ENCODE data around the gene CLN5.

CLN5 gene

DNA sequence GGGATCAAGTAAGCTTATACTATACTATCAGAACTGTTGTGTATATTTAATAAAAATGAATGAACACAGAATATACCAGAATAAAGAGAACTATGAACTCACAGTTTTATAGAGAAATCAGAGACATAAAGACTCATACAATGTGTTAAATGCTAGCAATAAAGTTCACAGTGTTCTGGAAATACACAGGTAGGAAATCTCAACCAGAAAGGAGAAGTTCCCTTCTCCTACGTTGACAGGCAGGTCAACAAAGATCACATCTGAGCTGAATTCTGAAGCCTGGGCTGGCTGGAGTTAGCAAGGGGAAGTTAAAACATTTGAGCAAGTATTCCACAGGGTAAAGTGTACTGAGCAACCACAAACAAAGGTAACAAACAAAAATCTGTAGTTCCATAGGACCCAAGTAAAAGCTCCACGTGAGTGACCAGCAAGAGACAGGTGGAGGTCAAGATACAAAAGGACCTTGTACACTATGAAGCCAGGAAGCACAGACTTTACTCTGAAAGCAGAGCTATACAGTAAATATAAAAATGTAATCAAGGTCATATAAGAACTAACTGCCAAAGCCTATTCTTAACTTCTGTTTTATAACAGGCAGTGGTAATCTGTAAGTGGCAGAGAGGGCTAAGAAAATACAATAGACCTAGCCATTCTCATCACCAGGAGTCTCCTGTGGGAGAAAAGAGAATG is 22.1 kb downstream of the CLN5 start:
- peak; percentile 29 for DNase-seq
- in situ Hi-C loops (cut with MboI; ENCODE audit: low pct_unique_long_range_greater_than_20kb, low sequenced_read_pairs) = no loop called here

DNA sequence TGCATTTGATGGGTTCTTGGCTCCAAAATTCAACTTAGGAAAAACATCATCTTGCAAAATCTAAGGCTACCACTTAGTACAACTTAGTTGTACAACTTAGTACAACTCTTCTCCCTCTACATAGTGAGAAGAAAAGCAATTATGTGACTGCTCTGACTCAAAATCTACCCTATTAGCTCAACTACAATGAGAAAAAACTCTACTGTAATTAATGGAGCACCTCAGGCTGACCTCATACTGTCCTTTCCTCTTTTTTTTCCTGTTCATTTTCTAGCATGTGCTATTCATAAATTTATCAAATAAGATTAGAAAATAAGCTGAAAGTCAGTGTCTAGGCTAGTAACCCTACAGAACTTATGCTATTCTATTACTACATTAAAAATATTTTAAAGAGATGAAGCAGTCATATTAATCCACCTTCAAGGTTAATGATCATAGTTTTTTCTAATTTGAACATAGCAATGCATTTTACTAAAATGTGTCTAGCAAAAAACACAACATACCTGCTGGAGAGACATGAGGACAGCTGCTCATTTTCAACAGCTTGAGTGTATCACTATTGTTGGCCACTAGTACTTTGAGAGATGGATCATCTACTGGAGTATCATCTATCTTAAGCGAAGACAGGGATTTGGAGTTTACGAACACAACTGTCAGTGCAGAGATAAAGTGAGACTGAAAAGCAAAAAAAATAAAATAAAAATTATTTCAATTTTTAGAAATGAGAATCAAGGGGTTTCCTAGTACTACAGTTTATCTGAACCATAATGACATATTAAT is 23.2 kb downstream of the CLN5 start:
- in situ Hi-C loops (cut with MboI; ENCODE audit: low pct_unique_long_range_greater_than_20kb, low sequenced_read_pairs) = no loop called here
- DNase-seq = no peak

DNA sequence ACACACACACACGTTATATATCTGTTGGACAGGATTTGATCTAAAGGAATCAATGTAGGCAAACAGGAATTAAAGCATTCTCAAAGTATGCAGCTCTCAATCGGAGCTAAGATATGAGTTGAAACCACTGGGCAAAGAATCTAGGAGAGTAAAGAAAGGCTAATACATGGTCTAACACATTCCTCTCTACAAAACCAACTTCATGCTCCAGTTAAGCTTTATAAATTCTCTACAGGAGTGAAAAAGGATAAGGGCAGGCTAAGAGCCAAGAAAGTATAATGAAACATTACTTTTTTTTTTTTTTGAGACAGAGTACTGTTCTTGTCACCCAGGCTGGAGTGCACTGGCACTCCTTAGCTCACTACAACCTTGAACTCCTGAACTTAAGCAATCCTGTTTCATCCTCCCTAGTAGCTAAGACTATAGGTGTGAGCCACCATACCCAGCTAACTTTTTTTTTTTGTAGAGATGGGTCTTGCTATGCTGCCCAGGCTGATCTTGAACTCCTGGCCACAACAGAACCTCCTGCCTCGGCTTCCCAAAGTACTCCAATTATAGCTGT is 24.5 kb downstream of the CLN5 start:
- in situ Hi-C loops (cut with MboI; ENCODE audit: low pct_unique_long_range_greater_than_20kb, low sequenced_read_pairs) = no loop called here
- no peak for DNase-seq

DNA sequence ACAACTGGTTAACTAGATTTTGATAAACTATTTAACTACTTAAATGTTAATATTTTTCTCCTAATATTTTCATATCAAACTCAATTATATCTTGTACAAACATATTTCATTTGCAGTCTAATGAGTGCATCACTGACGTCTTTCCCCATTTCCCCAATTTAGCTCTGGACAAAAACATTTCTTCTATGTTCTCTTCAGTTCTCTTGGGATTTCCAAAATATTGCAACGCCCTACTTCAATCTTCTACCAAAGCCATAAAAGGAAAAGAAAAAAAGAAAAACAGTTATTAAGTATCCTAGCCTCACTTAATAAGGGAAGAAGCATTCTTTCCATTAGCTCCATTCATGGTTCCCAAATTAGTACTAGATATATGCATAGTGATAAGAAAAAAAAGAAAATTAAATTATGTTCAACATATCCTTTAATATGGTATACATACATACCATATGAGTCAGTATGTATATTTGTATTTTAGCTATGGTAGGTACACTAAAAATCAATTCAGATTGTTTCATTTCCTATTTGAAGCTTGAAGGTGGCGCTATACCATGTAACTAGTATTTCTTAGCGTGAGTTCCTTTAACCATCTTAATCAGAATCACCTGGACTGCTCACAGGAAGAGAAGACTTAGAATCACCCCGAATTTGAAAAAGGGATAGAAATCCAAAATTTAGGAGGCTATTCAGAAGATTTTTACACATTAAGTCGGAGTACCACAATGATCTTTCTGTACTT is 25.2 kb downstream of the CLN5 start:
- in situ Hi-C loops (cut with MboI; ENCODE audit: low pct_unique_long_range_greater_than_20kb, low sequenced_read_pairs) = no loop called here
- DNase-seq = no peak

DNA sequence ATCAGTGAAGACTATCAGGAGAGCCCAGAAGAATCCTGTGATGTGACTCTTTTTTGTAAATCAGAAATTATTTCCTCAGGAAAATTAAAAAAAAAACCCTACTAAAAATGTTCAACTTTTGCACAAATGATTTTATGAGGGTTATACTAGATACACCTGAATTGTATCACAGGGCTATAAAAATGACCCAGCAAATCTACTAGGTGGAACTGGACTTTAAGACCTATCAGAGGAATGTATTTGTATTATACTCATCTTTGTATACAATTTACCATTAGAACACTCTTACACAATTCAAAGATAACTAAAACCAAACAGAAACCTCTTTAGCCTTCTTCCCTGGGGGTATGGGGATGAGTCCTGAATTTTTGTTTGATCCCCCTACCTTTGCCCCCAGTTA is 27.9 kb downstream of the CLN5 start:
- in situ Hi-C loops (cut with MboI; ENCODE audit: low pct_unique_long_range_greater_than_20kb, low sequenced_read_pairs) = no loop called here
- DNase-seq = no peak

DNA sequence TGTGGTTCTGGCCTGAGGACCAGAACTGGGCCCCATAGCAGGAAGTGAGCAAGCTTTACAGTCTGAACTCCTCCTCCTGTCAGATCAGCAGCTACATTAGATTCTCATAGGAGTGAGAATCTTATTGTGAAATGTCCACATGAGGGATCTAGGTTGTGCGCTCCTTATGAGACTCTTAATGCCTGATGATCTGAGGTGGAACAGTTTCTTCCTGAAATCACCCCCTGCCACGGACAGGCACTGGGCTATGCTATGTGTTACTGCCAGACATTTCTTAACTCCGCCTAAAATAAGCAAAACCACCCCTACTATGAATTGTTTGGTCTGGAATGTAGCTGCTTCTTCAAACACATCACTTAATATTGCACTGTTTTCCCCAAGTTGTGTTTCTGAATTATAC is 30.5 kb downstream of the CLN5 start:
- in situ Hi-C loops (cut with MboI; ENCODE audit: low pct_unique_long_range_greater_than_20kb, low sequenced_read_pairs) = no loop called here
- no peak for DNase-seq

DNA sequence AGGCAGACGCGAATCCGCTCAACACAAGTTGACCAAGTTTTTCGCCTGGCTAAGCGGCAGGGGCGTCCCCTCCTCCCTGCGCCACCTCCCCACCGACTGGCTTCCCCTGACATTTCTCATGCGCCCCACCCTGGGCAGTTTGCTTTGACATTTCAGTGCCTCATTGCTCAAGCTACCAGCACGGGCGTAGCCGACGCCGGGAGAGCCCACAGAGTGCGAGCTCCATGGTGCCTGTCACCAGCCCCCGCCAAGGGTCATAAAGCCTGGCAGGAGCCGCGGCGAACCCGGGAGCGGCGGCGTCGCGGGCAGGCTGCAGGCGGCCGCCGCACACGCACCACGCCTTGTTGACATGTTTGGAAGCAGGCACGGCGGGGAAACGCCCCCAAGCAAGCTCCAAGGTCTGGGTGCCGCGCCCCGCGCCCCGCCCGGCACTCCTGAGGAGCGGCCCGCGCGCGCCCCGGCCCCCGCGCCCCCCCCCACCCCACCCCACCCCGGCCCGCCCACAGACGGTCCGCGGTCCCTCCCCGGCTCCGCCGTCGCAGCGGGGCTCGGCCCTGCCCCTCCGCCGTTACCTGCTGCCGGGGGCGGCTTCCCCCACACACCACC is 34.5 kb downstream of the CLN5 start:
- peak; percentile 77 for DNase-seq
- in situ Hi-C loops (cut with MboI; ENCODE audit: low pct_unique_long_range_greater_than_20kb, low sequenced_read_pairs) = no loop called here

DNA sequence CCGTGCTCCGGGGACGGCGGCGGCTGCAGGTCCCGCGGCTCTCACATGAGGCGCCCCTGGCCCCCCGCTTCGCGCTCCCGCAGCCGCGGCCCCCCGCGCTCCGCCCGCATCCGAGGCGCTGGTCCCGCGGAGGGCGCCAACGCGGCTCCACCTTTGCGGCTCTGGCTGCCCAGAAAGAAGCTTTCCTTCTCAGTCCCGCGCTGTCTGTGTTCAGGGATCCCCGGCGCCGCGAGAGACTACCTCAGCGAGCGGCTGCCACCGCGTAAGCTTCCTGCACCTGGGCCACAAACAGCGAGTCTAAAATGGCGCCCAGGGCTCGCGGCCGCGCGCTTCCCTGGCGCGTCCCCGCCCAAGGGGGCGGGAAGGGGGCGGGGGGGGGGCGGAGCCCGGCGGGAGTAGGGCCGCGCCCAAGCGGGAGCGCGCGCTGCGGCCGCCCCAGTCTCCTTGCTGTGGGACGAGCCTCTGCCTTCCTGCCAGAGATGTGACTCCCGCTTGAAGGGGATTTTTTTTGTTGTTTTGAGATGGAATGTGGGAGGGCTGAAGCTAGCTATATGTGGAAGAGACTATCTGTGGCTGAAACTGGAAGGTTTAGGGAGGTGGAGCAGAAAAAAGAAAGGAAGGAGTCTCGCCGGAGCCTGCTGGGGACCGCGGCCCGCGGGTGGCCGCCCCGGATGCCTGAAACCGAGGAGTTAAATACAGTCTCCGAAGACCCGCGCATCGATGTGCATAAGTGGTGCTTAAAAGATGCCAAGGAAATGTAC is 35.2 kb downstream of the CLN5 start, which contains the start of gene FBXL3:
Gene FBXL3, minus strand, starts transcription at position 299 of the 761 bp plus-strand sequence. CDS start 5,299 bp downstream, outside the sequence.
- in situ Hi-C loops (cut with MboI; ENCODE audit: low pct_unique_long_range_greater_than_20kb, low sequenced_read_pairs) = no loop called here
- DNase-seq = peak; percentile 78

DNA sequence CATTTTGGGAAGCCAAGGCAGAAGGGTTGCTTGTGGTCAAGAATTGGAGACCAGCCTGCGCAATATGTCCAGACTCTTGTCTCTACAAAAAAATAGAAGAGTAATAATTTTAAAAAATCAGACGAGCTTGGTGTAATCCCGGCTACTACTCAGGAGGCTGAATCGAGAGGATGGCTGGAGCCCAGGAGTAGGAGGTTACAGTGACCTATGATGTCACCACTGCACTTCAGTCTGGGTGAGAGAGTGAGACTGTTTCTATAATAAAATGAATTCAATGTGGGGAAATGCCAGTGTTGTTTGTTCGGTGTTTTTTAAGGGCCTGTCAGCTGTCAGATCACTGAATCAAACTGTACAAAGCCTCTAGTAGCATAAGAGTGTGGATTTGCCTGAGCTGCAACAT is 36.3 kb downstream of the CLN5 start:
- in situ Hi-C loops (cut with MboI; ENCODE audit: low pct_unique_long_range_greater_than_20kb, low sequenced_read_pairs) = no loop called here
- DNase-seq = no peak

DNA sequence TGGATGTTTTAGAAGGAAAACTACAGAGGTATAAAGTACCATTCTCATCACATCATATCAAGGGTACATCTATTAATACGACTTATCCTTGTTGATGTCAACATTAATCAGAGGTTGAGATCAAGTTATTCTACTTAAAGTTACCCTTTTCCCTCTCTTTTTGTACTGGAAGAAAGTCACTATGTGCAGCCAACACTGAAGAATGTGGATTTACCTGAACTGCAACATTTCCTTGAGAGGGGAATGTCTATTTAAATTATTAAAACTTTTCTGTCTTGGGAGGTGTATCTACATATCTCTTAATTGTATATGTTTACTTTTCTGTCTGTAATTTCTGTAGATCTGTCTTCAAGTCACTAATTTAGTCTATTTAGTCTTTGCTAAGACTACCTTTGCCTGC is 37.6 kb downstream of the CLN5 start:
- no peak for DNase-seq
- in situ Hi-C loops (cut with MboI; ENCODE audit: low pct_unique_long_range_greater_than_20kb, low sequenced_read_pairs) = no loop called here

DNA sequence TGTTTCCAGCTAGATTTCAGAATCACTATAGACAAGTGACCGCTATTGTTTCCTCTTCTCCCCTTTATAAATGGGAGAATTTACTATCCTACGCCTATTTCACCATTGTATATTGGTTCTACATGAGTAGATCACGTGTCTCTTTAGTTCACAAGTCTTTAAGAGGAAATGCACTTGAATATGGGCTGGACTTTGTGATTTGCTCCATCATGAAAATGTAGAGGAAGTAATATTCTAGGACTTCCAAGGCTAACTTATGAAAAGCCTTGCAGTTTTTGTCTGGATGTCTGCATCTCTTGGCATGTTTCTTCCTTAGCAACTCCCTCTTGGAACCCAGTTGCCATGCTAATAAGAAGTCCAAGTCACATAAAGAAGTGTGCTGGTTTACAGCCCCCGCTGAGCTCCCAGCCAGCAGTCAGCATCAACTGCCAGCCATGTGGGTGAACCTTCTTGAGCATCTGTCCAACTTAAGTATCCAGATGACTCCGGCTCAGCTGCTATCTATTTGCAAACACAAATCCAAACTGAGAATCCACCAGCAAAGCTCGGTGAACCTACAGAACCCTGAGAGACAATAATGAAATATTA is 39.9 kb downstream of the CLN5 start:
- DNase-seq = no peak
- in situ Hi-C loops (cut with MboI; ENCODE audit: low pct_unique_long_range_greater_than_20kb, low sequenced_read_pairs) = no loop called here

DNA sequence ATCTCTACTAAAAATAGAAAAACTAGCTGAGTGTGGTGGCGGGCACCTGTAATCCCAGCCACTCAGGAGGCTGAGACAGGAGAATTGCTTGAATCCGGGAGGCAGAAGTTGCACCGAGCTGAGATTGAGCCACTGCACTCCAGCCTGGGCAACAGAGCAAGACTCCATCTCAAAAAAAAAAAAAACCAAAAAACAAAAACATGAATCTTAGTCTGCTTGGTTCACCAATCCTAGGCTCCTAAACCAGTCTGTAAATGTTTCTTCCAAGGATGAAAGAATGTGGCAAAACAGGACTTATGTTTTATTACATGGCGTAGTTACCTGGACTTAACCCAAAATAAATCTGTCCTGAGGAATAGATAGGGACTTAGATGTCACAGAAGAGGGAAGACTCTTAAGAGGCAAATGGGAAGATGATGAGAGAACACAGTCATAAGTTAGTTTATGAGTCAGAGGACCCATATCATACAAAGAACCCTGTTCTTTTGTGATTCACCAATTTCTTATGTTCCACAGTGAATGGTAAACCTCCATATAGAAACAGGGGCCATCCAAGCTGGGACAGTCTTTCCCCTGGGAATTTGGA is 41.9 kb downstream of the CLN5 start:
- in situ Hi-C loops (cut with MboI; ENCODE audit: low pct_unique_long_range_greater_than_20kb, low sequenced_read_pairs) = no loop called here
- no peak for DNase-seq

DNA sequence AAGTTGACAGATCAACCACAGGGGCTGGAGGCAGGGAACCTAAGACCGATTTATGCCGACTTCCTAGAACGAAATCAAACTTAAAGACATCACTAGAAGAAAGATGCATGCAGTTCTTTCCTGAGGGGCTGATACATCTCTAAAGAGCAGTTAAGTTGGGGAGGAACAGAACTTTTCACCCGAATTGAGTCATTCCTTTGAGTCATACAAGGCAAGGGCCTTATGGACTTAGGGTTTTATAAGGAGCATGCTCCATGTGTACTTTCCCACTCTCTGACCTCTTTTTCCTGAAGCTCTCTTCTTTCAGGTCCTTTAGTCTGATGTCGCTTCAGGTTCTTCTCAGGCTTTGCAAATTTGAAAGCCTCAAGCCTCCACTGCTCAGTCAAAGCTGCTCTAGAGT is 43.0 kb downstream of the CLN5 start:
- no peak for DNase-seq
- in situ Hi-C loops (cut with MboI; ENCODE audit: low pct_unique_long_range_greater_than_20kb, low sequenced_read_pairs) = no loop called here

DNA sequence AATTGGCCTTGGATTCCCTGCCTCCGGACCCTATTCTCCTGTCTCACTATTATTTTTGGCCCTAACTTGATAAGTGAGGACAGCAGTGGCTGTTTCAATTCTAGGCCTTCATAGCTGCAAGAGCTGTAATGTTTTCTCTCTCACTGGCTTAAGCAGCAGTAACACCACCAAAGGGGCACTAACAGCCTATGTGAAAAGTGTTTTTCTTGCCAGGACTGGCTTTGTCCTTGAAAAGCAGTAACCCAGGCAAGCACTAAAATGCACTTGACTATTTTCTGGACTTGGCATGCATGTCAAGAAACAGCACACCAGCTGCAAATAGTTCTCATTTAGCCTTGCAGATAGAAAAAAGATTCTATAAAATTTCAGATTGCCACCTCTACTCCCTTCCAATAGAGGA is 44.4 kb downstream of the CLN5 start:
- in situ Hi-C loops (cut with MboI; ENCODE audit: low pct_unique_long_range_greater_than_20kb, low sequenced_read_pairs) = no loop called here
- DNase-seq = no peak

DNA sequence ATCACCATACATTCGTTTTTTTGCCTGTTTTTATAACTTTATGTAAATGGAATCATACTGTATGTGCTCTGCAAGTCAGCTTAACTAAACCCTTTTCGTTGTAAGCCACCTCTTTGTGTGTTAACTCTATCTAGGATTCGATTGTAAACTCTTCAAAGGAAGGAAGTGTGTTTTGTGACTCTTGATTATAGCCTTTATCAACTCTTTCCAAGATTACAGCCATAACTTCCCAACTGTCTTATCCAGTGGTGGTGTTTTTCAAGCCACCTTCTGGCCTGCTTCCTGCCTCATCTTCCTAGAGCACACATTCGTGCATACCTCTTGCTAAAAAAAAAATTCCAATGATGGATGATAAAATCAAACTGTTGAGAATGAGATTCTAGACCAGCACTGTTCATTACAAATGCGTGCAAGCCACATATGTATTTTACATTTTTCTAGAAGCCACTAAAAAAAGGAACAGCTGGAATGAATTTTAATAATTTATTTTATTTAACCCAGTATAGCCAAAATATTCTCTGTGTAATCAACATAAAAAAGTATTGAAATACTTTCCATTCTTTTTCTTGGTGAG is 47.1 kb downstream of the CLN5 start:
- DNase-seq = no peak
- in situ Hi-C loops (cut with MboI; ENCODE audit: low pct_unique_long_range_greater_than_20kb, low sequenced_read_pairs) = no loop called here

DNA sequence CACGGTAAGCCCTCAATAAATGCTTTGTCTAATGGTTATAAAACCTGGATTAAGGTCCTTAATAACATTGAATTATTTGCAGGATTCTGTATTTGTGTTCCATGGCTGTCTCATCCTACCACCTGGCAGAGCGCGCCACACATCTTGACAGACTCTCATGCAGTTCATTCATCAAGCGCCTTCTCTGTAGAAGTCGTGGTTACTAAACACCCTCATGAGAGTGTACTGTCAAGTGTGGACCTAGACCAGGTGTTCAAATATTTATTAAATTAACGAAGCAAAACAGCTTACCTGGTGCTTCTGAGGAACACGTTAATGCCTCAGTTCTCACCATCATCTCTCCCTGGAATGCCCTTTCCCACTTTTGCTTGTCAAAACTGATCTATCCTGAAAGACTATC is 48.2 kb downstream of the CLN5 start:
- in situ Hi-C loops (cut with MboI; ENCODE audit: low pct_unique_long_range_greater_than_20kb, low sequenced_read_pairs) = no loop called here
- no peak for DNase-seq

DNA sequence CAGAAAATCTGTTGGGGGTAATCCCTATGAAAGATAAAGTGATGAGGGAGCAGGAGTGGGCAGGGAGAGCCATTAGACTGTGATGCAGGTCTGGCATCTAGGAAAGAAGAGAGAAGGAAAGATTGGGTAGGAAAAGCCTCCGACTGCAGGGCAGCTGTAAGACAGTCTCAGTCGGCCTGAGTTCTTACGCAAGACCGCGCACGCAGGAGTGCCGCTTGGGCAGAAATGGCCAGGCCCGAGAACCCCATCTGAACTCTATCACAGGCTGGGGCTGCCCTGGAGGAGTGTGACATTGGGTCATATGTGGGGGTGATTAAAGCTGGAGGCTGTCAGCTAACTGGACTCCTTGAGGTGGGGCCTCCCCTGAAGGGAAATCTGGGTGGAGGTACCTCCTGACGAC is 49.0 kb downstream of the CLN5 start:
- no peak for DNase-seq
- in situ Hi-C loops (cut with MboI; ENCODE audit: low pct_unique_long_range_greater_than_20kb, low sequenced_read_pairs) = no loop called here

Measured in KBM-7 (cell line).